ENCODE measurements around the gene ADAMTSL3.
"Not testable (repeated sequence)": the region's sequence is repeated elsewhere in the genome, so short reads cannot be mapped to it uniquely, and the experiment has no call there.

ADAMTSL3 gene

DNA sequence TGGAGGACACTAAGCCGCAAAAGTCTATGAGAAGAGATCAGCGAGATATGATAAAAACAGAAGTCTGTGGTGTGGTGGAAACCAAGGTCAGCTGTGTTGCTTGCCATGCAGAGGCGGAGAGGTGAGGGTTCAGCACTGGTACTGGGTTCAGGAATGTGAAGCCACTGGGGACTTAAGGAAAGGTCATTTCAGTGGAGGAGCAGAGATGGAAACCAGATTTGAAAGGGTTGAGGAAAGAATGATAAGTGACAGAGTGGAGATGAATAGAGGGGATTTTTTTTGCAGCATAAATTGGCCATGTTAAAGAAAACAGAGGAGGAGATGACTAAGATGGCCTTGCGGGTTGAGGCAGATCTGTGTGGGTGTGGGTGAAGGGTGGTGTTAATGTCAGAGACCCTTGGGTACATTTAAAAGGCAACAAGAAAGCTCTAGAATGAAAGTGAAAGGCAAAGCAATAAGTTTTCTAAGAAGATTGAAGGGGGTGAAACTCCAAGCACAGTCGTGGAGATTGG is 265.5 kb downstream of the ADAMTSL3 start:
- DNase-seq (ENCODE audit: low read depth in 2 of 2) = peak in 1 of 2 donors; percentile 7

DNA sequence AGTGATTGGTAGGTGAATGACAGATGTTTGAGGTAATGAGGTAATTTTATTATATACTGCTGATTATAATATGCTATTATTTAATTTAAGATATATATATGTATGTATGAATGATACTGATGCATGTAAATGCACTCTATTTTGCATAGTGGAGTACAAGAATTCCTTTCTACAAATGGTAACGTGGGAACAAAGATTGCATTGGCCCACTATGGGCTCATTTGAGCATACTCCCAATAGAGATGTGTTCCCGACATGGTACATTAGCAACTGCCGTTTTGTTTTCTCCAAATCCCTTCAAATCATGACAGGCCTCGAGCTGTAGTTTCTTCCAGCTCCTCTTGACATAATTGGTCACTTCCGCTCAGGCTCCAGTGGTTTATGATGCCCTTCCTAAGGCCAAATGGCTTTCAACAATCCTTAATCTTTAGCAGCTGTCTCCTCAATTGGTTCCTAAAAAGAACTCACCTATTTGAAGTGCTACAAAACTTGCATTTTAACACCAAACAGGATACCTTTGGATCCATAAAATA is 266.1 kb downstream of the ADAMTSL3 start:
- no peak for DNase-seq (ENCODE audit: low read depth in 2 of 2)

DNA sequence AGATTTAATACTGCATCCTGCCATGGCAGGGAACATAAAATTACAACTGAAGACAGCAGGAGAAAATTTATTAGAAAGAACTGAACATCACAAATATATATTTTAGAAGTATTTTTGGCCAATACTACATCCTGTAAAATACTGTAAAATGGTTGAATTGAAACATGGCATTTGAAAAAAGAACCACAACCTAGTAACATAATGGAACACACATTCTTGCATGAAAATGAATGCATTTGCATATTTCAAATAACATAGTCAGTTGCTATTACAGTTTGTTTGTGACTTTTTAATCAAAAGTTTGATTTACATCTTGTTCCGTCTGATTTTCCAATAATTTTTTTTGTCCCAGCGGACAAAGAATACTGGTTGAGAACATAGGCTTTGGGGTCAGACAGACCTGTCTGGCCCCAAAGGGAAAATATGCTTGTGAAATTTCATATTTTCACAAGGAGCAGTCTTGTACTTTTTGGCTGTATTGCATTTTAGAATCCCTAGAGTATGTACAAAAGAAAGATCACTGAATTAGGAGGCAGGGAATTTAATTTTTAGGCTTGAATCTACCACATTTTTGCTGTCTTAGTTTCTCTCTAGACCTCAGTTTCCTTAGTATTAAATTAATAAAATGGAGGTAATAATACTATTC is 268.8 kb downstream of the ADAMTSL3 start:
- DNase-seq (ENCODE audit: low read depth in 2 of 2) = no peak

DNA sequence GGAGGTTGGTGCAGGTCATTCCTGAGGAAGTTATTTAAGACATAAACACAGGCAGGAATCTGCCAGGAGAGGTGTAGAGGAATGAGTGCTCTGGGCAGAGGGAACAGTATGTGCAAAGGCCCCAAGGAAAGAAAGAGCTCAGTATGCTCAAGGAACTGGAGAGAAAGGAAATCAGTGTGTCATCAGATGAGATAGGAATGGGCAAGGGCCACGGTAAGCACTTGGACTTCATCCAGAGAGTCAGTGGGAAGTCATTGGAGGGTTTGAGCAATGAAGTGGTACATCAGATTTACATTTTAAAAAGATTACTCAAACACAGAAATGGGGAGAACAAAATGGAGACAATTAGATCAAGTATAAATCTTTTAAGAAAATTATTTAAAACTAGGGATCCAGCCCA is 272.2 kb downstream of the ADAMTSL3 start:
- DNase-seq (ENCODE audit: low read depth in 2 of 2) = no peak

DNA sequence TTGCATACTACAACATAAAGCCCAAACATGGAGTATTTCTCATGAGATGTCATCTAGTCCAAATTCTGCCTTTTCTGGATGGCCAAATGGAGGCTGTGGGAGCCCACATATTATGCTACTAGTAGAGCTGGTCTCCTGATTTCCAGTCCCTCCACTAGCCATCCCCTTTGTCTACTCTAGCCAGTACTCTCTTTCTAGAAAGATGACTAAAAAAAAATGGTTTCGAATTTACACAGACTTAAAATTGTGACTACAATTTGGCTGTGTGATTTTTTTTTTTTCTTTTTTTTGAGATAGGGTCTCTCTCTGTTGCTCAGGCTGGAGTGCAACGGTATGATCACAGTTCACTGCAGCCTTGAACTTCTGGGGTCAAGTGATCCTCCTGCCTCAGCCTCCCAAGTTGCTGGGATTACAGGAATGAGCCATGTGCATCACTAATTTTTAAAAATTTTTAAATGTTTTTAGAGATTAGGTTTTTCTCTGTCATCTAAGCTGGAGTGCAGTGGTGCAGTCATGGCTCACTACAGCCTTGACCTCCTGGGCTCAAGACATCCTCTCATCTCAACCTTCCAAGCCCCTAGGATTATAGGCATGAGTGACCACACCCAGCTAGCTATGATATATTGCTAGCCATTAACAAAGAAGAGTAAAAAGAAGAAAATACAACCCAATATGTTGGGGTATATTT is 273.9 kb downstream of the ADAMTSL3 start:
- no peak for DNase-seq (ENCODE audit: low read depth in 2 of 2)

DNA sequence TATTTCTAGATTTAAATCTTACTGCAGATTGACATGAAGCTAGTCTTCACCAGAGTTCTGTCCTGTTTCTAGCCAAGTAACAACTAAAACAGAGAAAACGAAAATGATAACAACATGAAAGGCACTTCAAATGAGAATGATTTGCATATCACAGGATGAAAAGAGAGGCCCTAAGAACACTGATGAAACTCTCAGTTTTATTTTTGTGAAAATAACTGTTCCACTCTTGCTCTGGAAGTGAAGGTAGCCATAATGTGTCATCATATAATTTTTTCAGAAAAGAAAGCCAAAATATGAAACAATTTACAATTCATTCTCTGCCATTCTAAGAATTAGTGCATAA is 274.4 kb downstream of the ADAMTSL3 start:
- DNase-seq (ENCODE audit: low read depth in 2 of 2) = no peak

DNA sequence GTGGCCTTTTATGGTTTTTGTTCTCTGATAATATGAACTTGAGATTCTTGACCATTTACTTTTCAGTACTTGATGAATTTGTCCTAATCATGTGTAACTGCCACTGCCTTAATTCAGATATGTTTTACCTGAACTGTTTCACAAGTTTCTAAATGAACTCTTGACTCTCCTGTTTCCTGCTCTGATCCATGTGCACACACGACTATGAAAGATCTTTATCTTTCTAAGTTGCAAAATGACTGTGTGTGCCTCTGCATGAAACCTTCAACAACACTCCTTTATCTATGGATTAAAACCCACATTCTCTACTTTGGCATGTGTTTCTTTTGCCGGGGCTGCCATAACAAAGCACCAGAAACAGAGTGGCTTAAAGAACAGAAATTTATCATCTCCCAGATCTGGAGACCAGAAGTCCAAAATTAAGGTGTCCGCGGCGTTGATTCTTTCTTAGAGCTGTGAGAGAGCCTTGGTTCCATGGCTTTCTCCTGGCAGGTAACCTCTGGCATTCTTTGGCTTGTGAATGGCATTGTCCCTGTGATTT is 275.0 kb downstream of the ADAMTSL3 start:
- DNase-seq (ENCODE audit: low read depth in 2 of 2) = no peak

DNA sequence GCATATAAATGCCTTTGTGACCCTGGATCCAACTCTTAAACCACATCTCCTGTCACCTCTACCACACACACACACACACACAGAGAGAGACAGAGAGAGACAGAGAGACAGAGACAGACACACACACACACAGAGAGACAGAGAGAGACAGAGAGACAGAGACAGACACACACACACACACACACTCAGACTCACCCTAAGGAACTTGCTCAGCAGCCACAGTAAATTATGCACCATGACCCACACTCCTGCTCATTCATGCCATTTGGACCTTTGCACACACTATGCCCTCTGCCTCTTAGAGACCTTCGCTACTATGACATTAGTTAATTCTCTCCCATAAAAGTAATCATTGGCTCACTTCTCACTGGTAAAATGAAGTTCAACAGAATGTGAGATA is 275.7 kb downstream of the ADAMTSL3 start:
- DNase-seq (ENCODE audit: low read depth in 2 of 2) = no peak

DNA sequence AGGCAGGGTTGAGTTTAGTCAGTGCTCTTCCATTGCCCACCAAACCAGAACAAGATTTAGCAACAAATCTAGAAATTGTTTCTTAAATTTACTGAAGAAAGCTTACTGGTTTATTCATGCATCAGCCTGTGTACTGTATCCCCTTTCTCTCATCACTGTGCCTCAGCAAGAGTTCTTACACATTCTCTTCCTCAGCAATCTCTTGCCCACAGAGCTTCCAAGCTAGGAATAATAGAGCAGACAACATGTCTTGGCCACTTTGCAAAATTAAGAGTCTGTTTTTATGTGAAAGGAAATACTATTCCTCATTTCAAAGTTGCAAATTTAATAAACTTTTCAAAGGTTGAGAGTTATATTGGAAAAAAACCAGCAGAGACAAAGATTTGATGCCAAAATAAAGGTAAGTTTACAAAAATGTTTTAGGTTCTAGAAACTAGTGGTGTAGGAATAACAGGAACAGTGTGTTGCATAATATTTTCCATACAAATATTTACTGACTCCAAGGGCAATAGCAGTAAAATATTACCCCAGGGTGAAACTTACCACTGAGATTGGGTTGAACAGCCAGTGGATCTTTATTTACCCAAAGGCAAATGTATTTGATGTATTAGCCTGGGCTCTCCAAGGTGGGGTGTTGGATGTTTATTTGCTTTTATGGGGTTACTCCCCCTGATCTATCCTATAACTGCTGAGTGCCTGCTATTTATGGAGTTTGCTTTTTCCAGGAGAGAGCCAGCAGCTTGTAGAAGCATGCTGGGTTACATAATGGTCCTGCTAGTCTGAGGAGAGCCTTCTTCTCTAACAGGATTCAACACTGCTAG is 276.7 kb downstream of the ADAMTSL3 start:
- no peak for DNase-seq (ENCODE audit: low read depth in 2 of 2)

DNA sequence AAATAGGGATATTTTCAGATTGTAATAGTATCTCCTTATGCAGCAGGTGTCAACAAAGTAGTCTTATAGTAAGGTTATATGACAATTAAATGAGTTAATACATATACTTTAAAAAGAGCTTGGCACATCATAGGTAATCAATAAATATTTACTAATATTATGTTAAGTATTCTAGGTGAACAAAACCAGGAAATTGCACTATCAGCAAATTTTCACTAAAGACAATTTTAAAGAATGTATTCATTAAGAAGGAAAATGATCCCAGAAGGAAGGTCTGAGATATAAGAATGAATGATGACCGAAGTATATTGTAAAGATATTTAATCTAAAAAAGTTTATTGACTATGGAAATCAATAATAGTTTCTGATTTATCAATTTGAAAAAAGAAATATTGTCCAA is 281.9 kb downstream of the ADAMTSL3 start:
- no peak for DNase-seq (ENCODE audit: low read depth in 2 of 2)

DNA sequence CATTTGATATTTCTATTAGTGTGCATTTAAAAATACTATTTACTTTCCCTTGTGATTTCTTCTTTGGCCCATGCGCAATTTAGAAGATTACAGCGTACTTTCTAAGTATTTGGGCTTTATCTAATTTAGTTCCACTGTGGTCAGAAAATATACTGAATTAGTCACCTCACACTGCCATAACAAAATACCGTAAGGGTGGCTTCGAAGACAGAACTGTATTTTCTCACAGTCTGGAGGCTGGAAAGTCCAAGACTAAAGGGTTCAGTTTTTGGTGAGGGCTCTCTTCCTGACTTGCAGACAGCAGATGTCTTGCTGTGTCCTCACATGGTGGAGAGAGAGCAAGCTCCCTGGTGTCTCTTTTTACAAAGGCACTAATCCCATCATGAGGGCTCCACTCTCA is 286.2 kb downstream of the ADAMTSL3 start:
- DNase-seq (ENCODE audit: low read depth in 2 of 2) = no peak

DNA sequence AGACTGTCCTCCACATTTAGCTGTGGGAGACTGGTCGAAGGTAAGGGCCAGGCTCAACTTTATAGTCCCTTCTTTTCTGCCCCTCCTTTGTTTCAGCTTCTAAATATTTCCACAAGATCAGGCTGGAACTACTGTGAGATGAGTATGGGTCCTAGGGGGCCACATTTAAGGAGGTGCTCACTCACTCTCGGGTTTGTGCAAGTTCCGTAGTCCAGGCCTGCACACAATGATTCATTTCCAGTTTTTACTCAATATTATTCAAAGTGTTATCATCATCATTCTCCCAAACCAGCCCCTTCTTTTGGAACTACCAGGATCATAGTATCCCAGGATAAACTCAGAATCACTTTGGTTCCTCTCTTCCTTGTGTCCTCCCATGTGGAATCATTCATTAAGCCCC is 289.1 kb downstream of the ADAMTSL3 start:
- no peak for DNase-seq (ENCODE audit: low read depth in 2 of 2)

DNA sequence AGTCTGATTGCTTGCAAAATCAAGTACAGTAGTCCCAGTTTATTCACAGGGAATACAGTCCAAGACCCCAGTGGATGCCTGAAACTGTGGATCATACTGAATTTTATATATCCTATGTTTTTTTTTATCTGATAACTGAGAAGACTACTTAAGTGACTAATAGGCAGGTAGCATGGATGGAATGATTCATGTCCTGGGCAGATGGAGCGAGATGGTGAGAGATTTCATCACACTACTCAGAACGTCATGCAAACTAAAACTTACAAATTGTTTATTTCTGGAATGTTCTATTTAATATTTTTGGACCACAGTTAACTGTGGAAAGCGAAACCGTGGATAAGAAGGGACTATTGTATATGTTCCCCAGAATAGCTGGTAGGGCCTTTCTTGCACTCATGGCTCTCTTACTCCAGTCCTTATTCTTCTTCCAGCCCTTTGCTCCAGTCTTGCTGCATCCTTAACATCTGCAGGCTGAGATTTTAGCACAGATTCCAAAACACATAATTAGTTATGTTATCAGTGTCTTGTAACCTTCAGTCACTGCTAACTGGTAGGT is 290.0 kb downstream of the ADAMTSL3 start:
- no peak for DNase-seq (ENCODE audit: low read depth in 2 of 2)

DNA sequence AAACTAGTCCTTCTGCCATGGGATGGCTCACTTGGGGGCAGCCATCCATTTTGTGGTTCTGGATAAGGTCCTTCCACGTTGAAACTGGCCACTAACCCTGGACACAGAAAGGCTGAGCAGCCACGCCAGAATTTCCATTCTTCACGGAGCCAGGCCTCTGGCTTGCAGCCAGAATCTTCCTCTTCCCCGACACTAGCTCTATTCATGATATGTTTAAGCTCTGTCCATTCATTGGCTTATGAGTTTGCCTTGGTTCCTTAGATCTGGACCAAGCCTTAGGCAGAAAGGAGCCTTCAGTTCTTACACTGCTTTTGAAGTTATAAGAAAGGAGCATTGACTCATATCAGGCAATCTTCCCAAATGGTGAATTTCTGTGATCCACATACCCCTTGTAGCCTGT is 293.2 kb downstream of the ADAMTSL3 start:
- no peak for DNase-seq (ENCODE audit: low read depth in 2 of 2)

DNA sequence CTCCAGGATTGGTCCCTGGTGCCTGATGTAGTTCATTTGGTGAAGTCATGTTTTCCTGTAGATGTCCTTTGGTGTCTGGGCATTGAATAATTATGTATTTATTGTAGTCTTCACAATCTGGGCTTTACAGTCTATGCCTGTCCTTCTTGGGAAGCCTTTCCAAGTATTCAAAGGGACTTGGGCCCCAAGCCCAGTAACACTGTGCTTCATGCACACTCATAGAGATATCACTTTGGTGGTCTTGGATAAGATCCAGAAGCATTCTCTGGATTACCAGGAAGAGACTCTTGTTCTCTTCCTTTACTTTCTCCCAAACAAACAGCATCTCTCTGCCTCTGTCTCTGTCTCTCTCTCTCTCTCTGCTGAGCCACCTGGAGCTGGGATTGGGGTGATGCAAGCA is 300.6 kb downstream of the ADAMTSL3 start:
- DNase-seq (ENCODE audit: low read depth in 2 of 2) = no peak

DNA sequence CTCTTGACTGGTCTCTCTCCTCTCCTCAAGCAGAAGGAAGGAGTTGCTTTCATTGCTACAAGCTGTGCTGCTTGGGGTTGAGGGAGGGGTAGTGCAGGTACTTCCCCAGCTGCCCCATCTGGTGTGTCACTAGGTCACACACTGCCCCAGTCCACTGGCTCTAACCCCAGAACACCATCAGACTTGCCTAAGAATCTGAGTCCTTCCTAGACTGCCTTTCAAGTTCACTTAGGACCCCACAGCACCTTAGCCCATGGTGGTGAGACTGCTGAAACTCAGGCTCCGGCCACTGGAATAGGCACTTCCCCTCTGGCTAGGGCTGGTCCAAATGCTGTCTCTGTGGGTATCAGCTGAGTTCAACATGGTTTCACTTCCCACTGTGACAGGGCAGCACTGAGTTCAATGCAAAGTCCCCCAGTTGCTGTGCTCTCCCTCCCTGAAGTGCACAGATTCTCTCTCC is 301.9 kb downstream of the ADAMTSL3 start:
- no peak for DNase-seq (ENCODE audit: low read depth in 2 of 2)

DNA sequence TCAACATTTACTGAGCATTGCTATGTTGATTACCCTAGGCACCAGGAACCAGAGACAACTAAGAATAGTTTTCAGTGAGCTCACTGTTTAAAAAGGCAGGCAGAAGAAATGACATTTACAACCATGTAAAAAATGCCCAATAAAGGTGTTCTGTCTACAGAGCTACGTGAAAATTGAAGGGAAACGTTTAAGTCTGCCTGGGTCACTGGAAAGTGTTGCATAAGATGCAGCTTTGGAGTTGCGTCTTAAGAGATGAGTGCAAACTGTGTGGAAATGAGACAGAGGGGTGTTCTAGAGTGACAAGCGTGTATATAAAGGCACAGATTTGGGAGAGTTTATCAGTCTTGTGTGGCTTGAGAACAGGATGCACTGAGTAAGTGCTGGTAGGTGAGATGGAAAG is 303.0 kb downstream of the ADAMTSL3 start:
- DNase-seq (ENCODE audit: low read depth in 2 of 2) = no peak

DNA sequence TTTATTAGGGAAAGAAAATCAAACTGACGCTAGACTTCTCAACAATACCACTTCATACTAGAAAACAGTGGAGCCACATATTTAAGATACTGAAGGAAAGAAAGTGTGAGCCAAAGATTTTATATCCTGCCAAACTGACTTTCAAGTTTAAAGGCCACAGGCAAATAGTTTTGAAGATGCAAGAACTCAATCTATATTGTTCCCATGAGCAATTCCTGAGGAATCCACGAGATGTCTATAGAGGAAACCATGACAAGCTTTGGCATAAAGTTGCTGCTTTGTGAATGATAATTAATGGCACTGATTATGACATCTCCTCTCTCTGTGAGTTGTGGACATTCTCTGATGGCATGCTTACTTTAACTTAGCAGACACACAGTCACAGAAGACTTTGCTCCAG is 305.6 kb downstream of the ADAMTSL3 start:
- DNase-seq (ENCODE audit: low read depth in 2 of 2) = no peak

DNA sequence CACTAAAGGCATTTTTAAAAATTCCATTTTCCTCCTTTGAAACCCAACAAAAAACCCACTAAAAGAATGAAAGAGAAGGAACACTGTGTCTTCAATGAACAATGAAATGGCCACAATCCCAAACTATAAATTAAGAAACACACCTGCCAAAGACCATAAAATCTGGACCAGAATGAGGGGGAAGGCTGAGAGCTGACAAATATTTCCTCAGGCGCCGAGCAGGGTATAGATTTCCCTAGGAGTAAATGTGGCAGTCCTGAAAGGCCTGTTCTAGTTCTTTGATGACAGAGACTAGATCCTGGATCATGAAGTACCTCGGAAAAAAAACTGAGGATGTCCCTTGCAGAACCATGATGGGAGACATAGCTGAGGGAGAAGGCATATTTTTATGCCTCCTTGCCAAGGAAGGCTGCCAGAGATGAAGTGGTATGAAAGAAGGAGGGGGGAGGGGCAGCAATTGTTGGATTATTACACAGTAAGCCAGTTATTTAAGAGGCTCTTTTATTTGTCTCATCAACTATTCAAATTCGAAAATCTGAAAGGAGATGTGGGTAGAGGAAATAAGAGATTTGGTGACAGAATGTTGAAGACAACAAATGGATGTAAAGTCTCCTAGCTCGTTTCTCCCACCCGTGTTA is 306.4 kb downstream of the ADAMTSL3 start:
- no peak for DNase-seq (ENCODE audit: low read depth in 2 of 2)

DNA sequence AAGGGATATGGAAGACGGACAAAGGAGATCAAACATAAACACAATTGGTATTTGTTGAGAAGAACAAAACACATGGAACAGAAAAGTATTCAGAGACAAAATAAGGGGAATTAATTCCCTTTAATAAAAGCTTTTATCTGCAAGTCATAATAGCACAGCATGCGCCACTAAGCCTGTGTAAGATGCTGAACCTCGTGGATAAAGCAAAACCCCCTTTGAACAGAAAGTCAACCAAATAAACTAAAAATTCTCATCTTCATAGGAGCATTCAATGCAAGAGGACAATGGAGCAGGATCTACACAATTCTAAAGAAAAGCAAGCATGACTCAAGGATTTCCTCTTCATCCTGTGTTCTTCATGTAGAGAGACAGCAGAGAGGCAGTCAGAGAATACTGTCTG is 307.4 kb downstream of the ADAMTSL3 start:
- DNase-seq (ENCODE audit: low read depth in 2 of 2) = no peak

DNA sequence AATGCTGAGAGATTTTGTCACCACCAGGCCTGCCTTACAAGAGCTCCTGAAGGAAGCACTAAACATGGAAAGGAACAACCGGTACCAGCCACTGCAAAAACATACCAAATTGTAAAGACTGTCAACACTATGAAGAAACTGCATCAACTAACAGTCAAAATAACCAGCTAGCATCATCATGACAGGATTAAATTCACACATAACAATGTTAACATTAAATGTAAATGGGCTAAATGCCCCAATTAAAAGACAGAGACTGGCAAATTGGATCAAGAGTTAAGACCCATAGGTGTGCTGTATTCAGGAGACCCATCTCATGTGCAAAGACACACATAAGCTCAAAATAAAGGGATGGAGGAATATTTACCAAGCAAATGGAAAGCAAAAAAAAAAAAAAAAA is 311.0 kb downstream of the ADAMTSL3 start:
- not testable (repeated sequence) for DNase-seq (ENCODE audit: low read depth in 2 of 2)

All from stimulated activated CD4-positive, alpha-beta T cell treated with anti-CD3 and anti-CD28 coated beads, Interleukin-15, amount 100 ng/mL, for 48 hours (primary cell).